IMR-90 (cell line): ENCODE results near the gene FUBP3. TPM values are rescaled to one million over a fixed set of nuclear protein-coding genes. Genes with fewer than 3 reads are reported as not detected.

ENCODE experiments used
- ATAC-seq: fragments of 200-7000 bp; cut with Tn5 transposase; 2 replicates; pipeline ENCODE4 v1.9.1; 2020; ENCODE audit warnings: low read depth, mild to moderate bottlenecking, moderate library complexity
- BruUV-seq: library from RNA; stranded (reverse); fragments of 400-500 nt; replicated peaks from 2 replicates; lab custom pipeline; 2021; lab: Mats Ljungman, UMichigan
- CTCF ChIA-PET: fragments of 300-600 bp; formaldehyde crosslinking; extraction: SDS; loops from one replicate; lab custom pipeline; 2021; ENCODE audit warnings: antibody characterized with exemption; lab: Yijun Ruan, JAX
- POLR2A ChIA-PET: fragments of 300-600 bp; sonication (Branson Sonifier 250); formaldehyde crosslinking; loops from one replicate; lab custom pipeline; 2022; ENCODE audit warnings: antibody characterized with exemption; ENCODE audit not compliant: unreplicated experiment; lab: Charles Lee
- DNase-seq: peaks from one replicate; pipeline ENCODE4 v3.0.0; 2013
- H2AFZ ChIP-seq: replicated peaks from 2 replicates; pipeline ENCODE3; 2013; ENCODE audit warnings: low read length, mild to moderate bottlenecking; ENCODE audit not compliant: poor library complexity
- H2AK5ac ChIP-seq: 2 replicates; pipeline ENCODE4 v1.6.1; 2013; ENCODE audit warnings: low read depth, low read length, inconsistent platforms
- H2AK9ac ChIP-seq: replicated peaks from 2 replicates; pipeline ENCODE3; 2013; ENCODE audit warnings: mild to moderate bottlenecking, low read depth, low read length, moderate library complexity; ENCODE audit not compliant: poor library complexity
- H2BK120ac ChIP-seq: 2 replicates; pipeline ENCODE4 v1.6.1; 2013; ENCODE audit warnings: low read depth, low read length, inconsistent platforms
- H2BK15ac ChIP-seq: 3 replicates; pipeline ENCODE4 v1.6.1; 2013; ENCODE audit warnings: low read depth, low read length, inconsistent platforms
- H2BK20ac ChIP-seq: 2 replicates; pipeline ENCODE4 v1.6.1; 2013; ENCODE audit warnings: low read depth, mild to moderate bottlenecking, inconsistent platforms, low read length, moderate library complexity
- H2BK5ac ChIP-seq: 2 replicates; pipeline ENCODE4 v1.6.1; 2013; ENCODE audit warnings: mild to moderate bottlenecking, low read depth, low read length, inconsistent platforms; ENCODE audit not compliant: poor library complexity, severe bottlenecking
- H3K14ac ChIP-seq: replicated peaks from 2 replicates; pipeline ENCODE4 v1.6.1; 2013; ENCODE audit warnings: low read depth, low read length, inconsistent platforms
- H3K18ac ChIP-seq: 2 replicates; pipeline ENCODE4 v1.6.1; 2013; ENCODE audit warnings: low read depth, low read length, control low read depth
- H3K23ac ChIP-seq: 2 replicates; pipeline ENCODE4 v1.6.1; 2013; ENCODE audit warnings: low read depth, low read length, inconsistent platforms
- H3K27ac ChIP-seq: 2 replicates; pipeline ENCODE4 v1.5.1; 2013; ENCODE audit warnings: mild to moderate bottlenecking, control low read depth, low read length; ENCODE audit not compliant: insufficient read depth
- H3K27me3 ChIP-seq: 2 replicates; pipeline ENCODE4 v1.6.1; 2013; ENCODE audit warnings: low read length; ENCODE audit not compliant: control insufficient read depth, insufficient read depth
- H3K36me3 ChIP-seq: 2 replicates; pipeline ENCODE4 v1.6.1; 2013; ENCODE audit warnings: low read length, mixed read lengths; ENCODE audit not compliant: control insufficient read depth, insufficient read depth
- H3K4ac ChIP-seq: 2 replicates; pipeline ENCODE4 v1.6.1; 2013; ENCODE audit warnings: low read depth, low read length, inconsistent platforms
- H3K4me1 ChIP-seq: 2 replicates; pipeline ENCODE4 v1.6.1; 2013; ENCODE audit warnings: low read length, mixed read lengths; ENCODE audit not compliant: control insufficient read depth, insufficient read depth
- H3K4me2 ChIP-seq: 2 replicates; pipeline ENCODE4 v1.6.1; 2013; ENCODE audit warnings: low read depth, mild to moderate bottlenecking, control low read depth, low read length, moderate library complexity
- H3K4me3 ChIP-seq: 2 replicates; pipeline ENCODE4 v1.5.1; 2013; ENCODE audit warnings: low read depth, mild to moderate bottlenecking, control low read depth, low read length, moderate library complexity; ENCODE audit not compliant: insufficient read depth
- H3K56ac ChIP-seq: 2 replicates; pipeline ENCODE4 v1.6.1; 2013; ENCODE audit warnings: low read length, inconsistent platforms; ENCODE audit not compliant: insufficient read depth; ENCODE audit errors: extremely low read depth
- H3K79me1 ChIP-seq, 2 experiments: 2 replicates each; pipeline ENCODE4 v1.6.1; 2013; ENCODE audit warnings: low read length in 2 of 2, inconsistent platforms in 1 of 2, low read depth in 1 of 2
- H3K9ac ChIP-seq: 2 replicates; pipeline ENCODE4 v1.6.1; 2013; ENCODE audit warnings: low read depth, low read length, control low read depth
- H3K9me1 ChIP-seq: 2 replicates; pipeline ENCODE4 v1.6.1; 2013; ENCODE audit warnings: low read length, inconsistent platforms; ENCODE audit not compliant: insufficient read depth
- H3K9me3 ChIP-seq: 2 replicates; pipeline ENCODE4 v1.6.1; 2013; ENCODE audit warnings: low read length; ENCODE audit not compliant: control insufficient read depth, insufficient read depth
- H4K20me1 ChIP-seq: 2 replicates; pipeline ENCODE4 v1.6.1; 2013; ENCODE audit warnings: low read length, inconsistent platforms; ENCODE audit not compliant: insufficient read depth
- H4K5ac ChIP-seq: 2 replicates; pipeline ENCODE4 v1.6.1; 2013; ENCODE audit warnings: mild to moderate bottlenecking, low read depth, low read length, control low read depth
- H4K8ac ChIP-seq, 2 experiments: 2 replicates each; pipeline ENCODE4 v1.6.1; 2013; ENCODE audit warnings: low read depth in 2 of 2, low read length in 2 of 2, control low read depth in 1 of 2, inconsistent platforms in 1 of 2
- H4K91ac ChIP-seq: 2 replicates; pipeline ENCODE4 v1.6.1; 2013; ENCODE audit warnings: low read depth, low read length, inconsistent platforms; ENCODE audit not compliant: insufficient read depth
- BHLHE40 ChIP-seq: fragments of 150-350 bp; IDR thresholded peaks from 2 replicates; pipeline ENCODE4 v1.6.1; 2016; ENCODE audit warnings: mild to moderate bottlenecking, low read depth, low read length
- ELK1 ChIP-seq: fragments of 150-350 bp; IDR thresholded peaks from 2 replicates; pipeline ENCODE4 v1.6.1; 2016; ENCODE audit warnings: low read depth, mild to moderate bottlenecking, low read length, moderate library complexity, borderline replicate concordance
- FOS ChIP-seq: fragments of 150-350 bp; IDR thresholded peaks from 2 replicates; pipeline ENCODE4 v1.6.1; 2016; ENCODE audit warnings: low read depth, low read length
- MAFK ChIP-seq: IDR thresholded peaks from 2 replicates; pipeline ENCODE4 v1.6.1; 2012; ENCODE audit warnings: low read depth, low read length, improper control_type of control experiment
- MAZ ChIP-seq: IDR thresholded peaks from 2 replicates; pipeline ENCODE4 v1.6.1; 2012; ENCODE audit warnings: low read depth, mild to moderate bottlenecking, low read length, improper control_type of control experiment, moderate library complexity, borderline replicate concordance
- NFE2L2 ChIP-seq: fragments of 150-350 bp; IDR thresholded peaks from 2 replicates; pipeline ENCODE4 v1.6.1; 2016; ENCODE audit warnings: low read depth, mild to moderate bottlenecking, low read length
- POLR2A ChIP-seq: IDR thresholded peaks from 2 replicates; pipeline ENCODE4 v1.6.1; 2012; ENCODE audit warnings: mild to moderate bottlenecking, low read depth, low read length
- RAD21 ChIP-seq: IDR thresholded peaks from 2 replicates; pipeline ENCODE4 v1.6.1; 2012; ENCODE audit warnings: low read length, improper control_type of control experiment
- WGBS, 2 experiments: methylation state at CpG; one replicate each; pipeline versions ENCODE4 v1.1.5 to v1.1.7; 2013; ENCODE audit warnings: missing lambda C conversion rate in 2 of 2; ENCODE audit not compliant: insufficient read length in 1 of 2; ENCODE audit errors: extremely low coverage in 2 of 2; 5-methylcytosine and 5-hydroxymethylcytosine counted together
- dilution Hi-C: fragments of 300-500 bp; cut with HindIII; formaldehyde crosslinking; loops from one replicate; pipeline ENCODE4 v1.14.3; 2018; ENCODE audit warnings: low sequenced_read_pairs; ENCODE audit not compliant: unreplicated experiment
- in situ Hi-C: fragments of 300-500 bp; cut with MboI; formaldehyde crosslinking; loops from 3 replicates; pipeline ENCODE4 v1.14.3; 2019; ENCODE audit warnings: low sequenced_read_pairs, inconsistent platforms, mixed read lengths
- intact Hi-C: fragments of 100-400 bp; cut with micrococcal nuclease; formaldehyde crosslinking; loops from 2 replicates; pipeline ENCODE4 v1.10.0; 2022
- polyA plus RNA-seq, 3 experiments: library from polyadenylated mRNA; depleted of rRNA; stranded (reverse); fragments of >200 nt; gene quantifications; 2 replicates each; pipeline ENCODE4 v1.2.3, GENCODE V29; 2012; ENCODE audit warnings: low replicate concordance in 1 of 3
- total RNA-seq: library from RNA; depleted of rRNA; stranded (reverse); fragments of >200 nt; gene quantifications from 2 replicates; pipeline ENCODE4 v1.2.3, GENCODE V29; 2012

Gene FUBP3
- total and polyA plus RNA-seq, 2 of the 4 experiments (the other 2 are of a cell fraction): 32.3 to 50.1 TPM

- peaks cover 45 to 61% of the 10 kb centered on the region in 2 experiments for H3K79me1 ChIP-seq
- 100% methylated on average over 5 of the region's 10 CpGs; no CpG with 5 or more reads in 1 of the 2 experiments for WGBS, 2 experiments
- H2BK15ac ChIP-seq: no peak overlapping the region
- H3K4ac ChIP-seq: no peak overlapping the region
- H4K5ac ChIP-seq: no peak overlapping the region
- peak; percentile 42; the same call in 1 of the 2 replicates for ATAC-seq
- no peak overlapping the region for H3K9ac ChIP-seq
- no peak overlapping the region for H4K91ac ChIP-seq
- H3K18ac ChIP-seq: no peak overlapping the region
- H3K9me1 ChIP-seq: peaks cover 17% of the 10 kb centered on the region
- no peak overlapping the region for H3K4me2 ChIP-seq
- H3K27me3 ChIP-seq: no peaks in the 10 kb centered on the region
- TF ChIP-seq FOS: no peak
- TF ChIP-seq POLR2A: no peak
- TF ChIP-seq RAD21: no peak
- TF ChIP-seq NFE2L2: no peak
- TF ChIP-seq ELK1: no peak
- TF ChIP-seq MAFK: no peak
- no peak for TF ChIP-seq MAZ
- TF ChIP-seq BHLHE40: no peak
- H3K56ac ChIP-seq: no peak overlapping the region
- dilution Hi-C loops: no loop called here
- H2AK5ac ChIP-seq: no peak overlapping the region
- H2AK9ac ChIP-seq: no peak overlapping the region
- H3K23ac ChIP-seq: no peak overlapping the region
- intact Hi-C loops: no loop called here
- H4K8ac ChIP-seq: no peak overlapping the region
- BruUV-seq: no TSS peak
- ChIA-PET CTCF (no interaction called here), POLR2A (interaction anchor here (0.6 kb wide), 1 partner anchor 537 kb away, joined by 7 read pairs; no protein-coding TSS in a partner anchor)
- peaks cover 25% of the 10 kb centered on the region for H3K36me3 ChIP-seq
- no peak overlapping the region for H3K27ac ChIP-seq
- no peak overlapping the region for H2BK20ac ChIP-seq
- DNase-seq: peak; percentile 67
- H2AFZ ChIP-seq: no peak overlapping the region
- no peak overlapping the region for H2BK5ac ChIP-seq
- H2BK120ac ChIP-seq: no peak overlapping the region
- no peak overlapping the region for H3K14ac ChIP-seq
- H3K4me3 ChIP-seq: no peak overlapping the region
- no peaks in the 10 kb centered on the region for H3K9me3 ChIP-seq
- H3K4me1 ChIP-seq: peaks cover 8% of the 10 kb centered on the region
- peaks cover 35% of the 10 kb centered on the region for H4K20me1 ChIP-seq
- in situ Hi-C loops: no loop called here
Observed at GRCh38 chr9:130607640-130608420, 28.5 kb downstream of the FUBP3 start.
